Measurements from ENCODE around the gene RNF151. TPM values are rescaled to one million over a fixed set of nuclear protein-coding genes. Genes with fewer than 3 reads are reported as not detected.
A peak's percentile ranks its signal among the peaks of the same experiment; 100 is the strongest.

The RNF151 gene
- total and polyA plus RNA-seq, 2 of the 13 experiments (the other 11 are each of a cell fraction or from before 2014, with no cell fraction given) = not detected

GRCh38 chr16:1991135-1991551 is 24.5 kb downstream of the RNF151 start:
- POLR2A ChIA-PET = interaction anchor here (0.8 to 2.0 kb wide), 7 partner anchors 13 to 164 kb away, joined by 3 to 13 read pairs (median 5); partner anchors contain the start of genes RPS2 and TRAF7
- no peak overlapping the region for H3K27ac ChIP-seq (ENCODE audit: extremely low read length, insufficient read depth, low read length)
- DNase-seq (ENCODE audit: low spot score) (no peak), ATAC-seq (peak; percentile 14; the same call in 2 of the 3 replicates), FAIRE-seq (no peak)
- no peaks in the 10 kb centered on the region for H3K9me3 ChIP-seq (ENCODE audit: low read length)
- peak overlapping the region; percentile 95 for H3K4me2 ChIP-seq (ENCODE audit: low read depth, low read length)
- no TSS peak for BruUV-seq (replicated peaks)
- H3K27me3 ChIP-seq (ENCODE audit: control insufficient read depth in 1 of 2, insufficient read depth in 2 of 2, low read length in 2 of 2) = peaks cover 0 to 8% of the 10 kb centered on the region in 2 experiments; a peak in 2 of 5 replicates
- CTCF ChIA-PET (ENCODE audit: low intra/inter-chr PET ratio, low total read pairs) = no interaction called here
- intact Hi-C loops (cut with micrococcal nuclease; ENCODE audit: unreplicated experiment) (no loop called here), in situ Hi-C loops (cut with HindIII; ENCODE audit: extremely low pct_ligation_motif_present, low pct_unique_long_range_greater_than_20kb) (no loop called here)
- TF ChIP-seq ZUFSP (CRISPR knock-in tag; IDR thresholded peaks at IDR 0.05; ENCODE audit: borderline replicate concordance) = no peak
- TF ChIP-seq BHLHE40 (IDR thresholded peaks at IDR 0.05; ENCODE audit: low read length) = 0 out of 2 replicates have a peak, but pooled peaks have one; percentile 19
- peak; percentile 51 for TF ChIP-seq MAX (IDR thresholded peaks at IDR 0.05)
- peak; percentile 53 for TF ChIP-seq ZNF687 (CRISPR knock-in tag; IDR thresholded peaks at IDR 0.05)
- TF ChIP-seq ZNF605 (CRISPR knock-in tag; IDR thresholded peaks at IDR 0.05) = 0 out of 2 replicates have a peak, but pooled peaks have one; percentile 28
- no peak for TF ChIP-seq ETV5 (CRISPR knock-in tag; IDR thresholded peaks at IDR 0.05; ENCODE audit: borderline replicate concordance)
- TF ChIP-seq MNT (IDR thresholded peaks at IDR 0.05) = peak; percentile 96
- TF ChIP-seq PRMT3 (CRISPR knock-in tag; IDR thresholded peaks at IDR 0.05; ENCODE audit: borderline replicate concordance, low read depth) = no peak
- 0 out of 2 replicates have a peak, but pooled peaks have one; percentile 37 for TF ChIP-seq MEF2D (CRISPR knock-in tag; IDR thresholded peaks at IDR 0.05)
- TF ChIP-seq SPEN (CRISPR knock-in tag; IDR thresholded peaks at IDR 0.05; ENCODE audit: low read depth) = peak; percentile 21; the same call in 1 of the 2 replicates
- 0 out of 2 replicates have a peak, but pooled peaks have one; percentile 19 for TF ChIP-seq ZSCAN21 (CRISPR knock-in tag; IDR thresholded peaks at IDR 0.05; ENCODE audit: borderline replicate concordance)
- 0 out of 2 replicates have a peak, but pooled peaks have one; percentile 7 for TF ChIP-seq MYC (CRISPR knock-in tag; IDR thresholded peaks at IDR 0.05; ENCODE audit: borderline replicate concordance)
- TF ChIP-seq USF2 (IDR thresholded peaks at IDR 0.05; ENCODE audit: low read depth, low read length) = peak; percentile 46; the same call in 1 of the 2 replicates
- 0 out of 2 replicates have a peak, but pooled peaks have one; percentile 14 for TF ChIP-seq USF2 (CRISPR knock-in tag; IDR thresholded peaks at IDR 0.05; ENCODE audit: borderline replicate concordance)
- no peaks in the 10 kb centered on the region for H3K79me2 ChIP-seq (ENCODE audit: insufficient read depth, low read length)
- no peak overlapping the region for H2AFZ ChIP-seq (ENCODE audit: low read length)
- no peaks in the 10 kb centered on the region for H4K20me1 ChIP-seq (ENCODE audit: insufficient read depth, low read length)
- WGBS (ENCODE audit: low lambda C conversion rate) = 59% methylated on average over 5 of the region's 18 CpGs
- peak overlapping the region; percentile 60 to 82 (median 77) for H3K4me3 ChIP-seq (replicated peaks in 1 of 3; ENCODE audit: insufficient read depth in 1 of 3, low read depth in 2 of 3, low read length in 3 of 3)
- peak overlapping the region; percentile 60; the same call in 1 of the 2 replicates for H3K9ac ChIP-seq (ENCODE audit: insufficient read depth, low read depth, low read length)
- peaks cover 6 to 9% of the 10 kb centered on the region in 2 experiments; a peak in 4 of 5 replicates for H3K36me3 ChIP-seq (replicated peaks in 1 of 2; ENCODE audit: control insufficient read depth in 1 of 2, insufficient read depth in 2 of 2, low read length in 2 of 2)
- H3K4me1 ChIP-seq (ENCODE audit: insufficient read depth, low read length) = peaks cover 57% of the 10 kb centered on the region

Data from HepG2 (cell line).